Activated naive CD4-positive, alpha-beta T cell treated with anti-CD3 and anti-CD28 coated beads, Interleukin-2, amount 10 ng/mL, durations not matched to agents 7 days and 5 days (primary cell): ENCODE data around the gene VAT1.
"Not testable (repeated sequence)": the region's sequence is repeated elsewhere in the genome, so short reads cannot be mapped to it uniquely, and the experiment has no call there.

Source experiments
- CTCF ChIA-PET: fragments of 350-600 bp; sonication (Branson Sonifier 250); formaldehyde crosslinking; loops from one replicate; lab custom pipeline; 2021; ENCODE audit warnings: antibody characterized with exemption; lab: Charles Lee
- DNase-seq: peaks from one replicate; pipeline ENCODE4 v3.0.0-alpha.2; 2020
- H3K27ac Mint-ChIP-seq: one replicate; pipeline ENCODE4 v1.8.0; 2021; ENCODE audit warnings: mild to moderate bottlenecking, moderate library complexity, mixed read lengths
- H3K27me3 Mint-ChIP-seq: one replicate; pipeline ENCODE4 v1.8.0; 2021; ENCODE audit warnings: mild to moderate bottlenecking, mixed read lengths
- H3K36me3 Mint-ChIP-seq: one replicate; pipeline ENCODE4 v1.8.0; 2021; ENCODE audit warnings: mixed read lengths
- H3K4me1 Mint-ChIP-seq: one replicate; pipeline ENCODE4 v1.8.0; 2021; ENCODE audit warnings: mixed read lengths
- H3K4me3 Mint-ChIP-seq: one replicate; pipeline ENCODE4 v1.8.0; 2021; ENCODE audit warnings: mild to moderate bottlenecking, moderate library complexity, mixed read lengths
- H3K9me3 Mint-ChIP-seq: one replicate; pipeline ENCODE4 v1.8.0; 2021; ENCODE audit warnings: mixed read lengths

Gene VAT1

GRCh38 chr17:42982266-42982665 lies 39.9 kb downstream of the VAT1 start:
- Mint-ChIP-seq H3K27ac (no peak overlapping the region), H3K27me3 (peaks cover 16% of the 10 kb centered on the region), H3K4me3 (peak overlapping the region; percentile 86), H3K4me1 (peaks cover 43% of the 10 kb centered on the region), H3K36me3 (peaks cover 21% of the 10 kb centered on the region), H3K9me3 (no peaks in the 10 kb centered on the region)
- DNase-seq: no peak
- CTCF ChIA-PET: no interaction called here

GRCh38 chr17:42980766-42981397 lies 41.3 kb downstream of the VAT1 start:
- Mint-ChIP-seq H3K36me3 (peaks cover 21% of the 10 kb centered on the region), H3K4me1 (peaks cover 42% of the 10 kb centered on the region), H3K27ac (peak overlapping the region; percentile 80), H3K27me3 (peaks cover 16% of the 10 kb centered on the region), H3K9me3 (no peaks in the 10 kb centered on the region), H3K4me3 (peak overlapping the region; percentile 86)
- CTCF ChIA-PET: interaction anchor here (0.7 kb wide), 1 partner anchor 17 kb away, joined by 3 read pairs; the partner anchor contains the start of gene RPL27
- peak; percentile 74 for DNase-seq

GRCh38 chr17:42980274-42980765 lies 41.9 kb downstream of the VAT1 start, which contains the start of gene RUNDC1:
Gene RUNDC1 (plus strand): TSS chr17:42980565. CDS start chr17:42980577, 12 bp downstream.
- peak within 1 kb of the TSS; percentile 90 for H3K4me3 Mint-ChIP-seq
- no peaks in the 10 kb centered on the region for H3K9me3 Mint-ChIP-seq
- peaks cover 20% of the 10 kb centered on the region for H3K27me3 Mint-ChIP-seq
- H3K36me3 Mint-ChIP-seq: peaks cover 17% of the 10 kb centered on the region
- CTCF ChIA-PET: interaction anchor here (0.7 kb wide), 1 partner anchor 18 kb away, joined by 3 read pairs; the partner anchor contains the start of gene RPL27
- DNase-seq: peak; percentile 94
- H3K4me1 Mint-ChIP-seq: peaks cover 38% of the 10 kb centered on the region
- peak within 1 kb of the TSS; percentile 93 for H3K27ac Mint-ChIP-seq

GRCh38 chr17:42979511-42980273 lies 42.5 kb downstream of the VAT1 start, which contains the start of gene PTGES3L:
Gene PTGES3L (minus strand): TSS chr17:42980080. CDS start chr17:42980053, 27 bp downstream.
- peaks cover 14% of the 10 kb centered on the region for H3K36me3 Mint-ChIP-seq
- peak within 1 kb of the TSS; percentile 93 for H3K27ac Mint-ChIP-seq
- H3K4me1 Mint-ChIP-seq: peaks cover 32% of the 10 kb centered on the region
- peak; percentile 57 for DNase-seq
- CTCF ChIA-PET: interaction anchor here (1.7 kb wide), 1 partner anchor 18 kb away, joined by 6 read pairs; the partner anchor contains the start of gene RPL27
- peaks cover 20% of the 10 kb centered on the region for H3K27me3 Mint-ChIP-seq
- H3K9me3 Mint-ChIP-seq: no peaks in the 10 kb centered on the region
- peak within 1 kb of the TSS; percentile 90 for H3K4me3 Mint-ChIP-seq

GRCh38 chr17:42975701-42976100 lies 46.5 kb downstream of the VAT1 start:
- not testable (repeated sequence) for H3K4me3 Mint-ChIP-seq, H3K27ac Mint-ChIP-seq, DNase-seq, H3K9me3 Mint-ChIP-seq, H3K36me3 Mint-ChIP-seq
- CTCF ChIA-PET: interaction anchor here (0.7 kb wide), 1 partner anchor 602 kb away, joined by 3 read pairs; no protein-coding TSS in a partner anchor
- H3K4me1 Mint-ChIP-seq: peaks cover 13% of the 10 kb centered on the region
- peaks cover 20% of the 10 kb centered on the region for H3K27me3 Mint-ChIP-seq

GRCh38 chr17:42975265-42975664 lies 46.9 kb downstream of the VAT1 start:
- H3K27me3 Mint-ChIP-seq: peaks cover 17% of the 10 kb centered on the region
- CTCF ChIA-PET: no interaction called here

GRCh38 chr17:42973323-42973722 lies 48.9 kb downstream of the VAT1 start:
- CTCF ChIA-PET, DNase-seq, H3K36me3 Mint-ChIP-seq, H3K27ac Mint-ChIP-seq, H3K9me3 Mint-ChIP-seq, H3K4me1 Mint-ChIP-seq, H3K4me3 Mint-ChIP-seq, H3K27me3 Mint-ChIP-seq: not testable (repeated sequence)

More at GRCh38 chr17:42975265-42975664, 46.9 kb downstream of the VAT1 start:
- Mint-ChIP-seq H3K4me3 (no peak overlapping the region), H3K9me3 (no peaks in the 10 kb centered on the region), H3K27ac (no peak overlapping the region), H3K36me3 (no peaks in the 10 kb centered on the region), H3K4me1 (peaks cover 11% of the 10 kb centered on the region)
- DNase-seq: no peak

- H3K27ac Mint-ChIP-seq: no peak overlapping the region
- CTCF ChIA-PET: no interaction called here
- DNase-seq: no peak
- H3K4me3 Mint-ChIP-seq: no peak overlapping the region
- H3K9me3 Mint-ChIP-seq: no peaks in the 10 kb centered on the region
- H3K4me1 Mint-ChIP-seq: no peaks in the 10 kb centered on the region
- H3K36me3 Mint-ChIP-seq: no peaks in the 10 kb centered on the region
- peaks cover 4% of the 10 kb centered on the region for H3K27me3 Mint-ChIP-seq
These were observed 50.6 kb downstream of the VAT1 start for GRCh38 chr17:42971589-42971988.

- CTCF ChIA-PET: interaction anchor here (1.1 kb wide), 1 partner anchor 28 kb away, joined by 3 read pairs; no protein-coding TSS in a partner anchor
- no peak overlapping the region for H3K4me3 Mint-ChIP-seq
- no peaks in the 10 kb centered on the region for H3K36me3 Mint-ChIP-seq
- H3K27ac Mint-ChIP-seq: no peak overlapping the region
- peaks cover 8% of the 10 kb centered on the region for H3K4me1 Mint-ChIP-seq
- no peak for DNase-seq
- H3K9me3 Mint-ChIP-seq: no peaks in the 10 kb centered on the region
- H3K27me3 Mint-ChIP-seq: no peaks in the 10 kb centered on the region
These were observed 53.1 kb downstream of the VAT1 start for GRCh38 chr17:42969001-42969581.

GRCh38 chr17:42967925-42968324 lies 54.3 kb downstream of the VAT1 start:
- CTCF ChIA-PET: no interaction called here
- Mint-ChIP-seq H3K4me3 (no peak overlapping the region), H3K27ac (no peak overlapping the region), H3K4me1 (peaks cover 17% of the 10 kb centered on the region), H3K27me3 (no peaks in the 10 kb centered on the region), H3K9me3 (no peaks in the 10 kb centered on the region), H3K36me3 (peaks cover 3% of the 10 kb centered on the region)
- no peak for DNase-seq
